Mononuclear cell (primary cell): ENCODE data around the gene SYNC. TPM values are rescaled to one million over a fixed set of nuclear protein-coding genes. Genes with fewer than 3 reads are reported as not detected.
"Not testable (repeated sequence)": the region's sequence is repeated elsewhere in the genome, so short reads cannot be mapped to it uniquely, and the experiment has no call there.

Experiments
- H3K27me3 ChIP-seq: 2 replicates; pipeline ENCODE4 v1.6.0; 2011; ENCODE audit warnings: low read length, control low read depth; ENCODE audit not compliant: insufficient read depth
- H3K4me1 ChIP-seq: 2 replicates; pipeline ENCODE4 v1.5.1; 2011; ENCODE audit warnings: mild to moderate bottlenecking, low read length, control low read depth; ENCODE audit not compliant: insufficient read depth
- H3K4me3 ChIP-seq: 2 replicates; pipeline ENCODE4 v1.5.1; 2011; ENCODE audit warnings: mild to moderate bottlenecking, low read length, moderate library complexity
- H3K9me3 ChIP-seq: 2 replicates; pipeline ENCODE4 v1.5.1; 2011; ENCODE audit warnings: low read depth, mild to moderate bottlenecking, control low read depth, low read length
- total RNA-seq: library from RNA; depleted of rRNA; stranded (reverse); fragments of >200 nt; gene quantifications from one replicate; pipeline ENCODE4 v1.2.3, GENCODE V29; 2012

Gene SYNC
- total RNA-seq, 1 donor = 0.10 TPM

DNA sequence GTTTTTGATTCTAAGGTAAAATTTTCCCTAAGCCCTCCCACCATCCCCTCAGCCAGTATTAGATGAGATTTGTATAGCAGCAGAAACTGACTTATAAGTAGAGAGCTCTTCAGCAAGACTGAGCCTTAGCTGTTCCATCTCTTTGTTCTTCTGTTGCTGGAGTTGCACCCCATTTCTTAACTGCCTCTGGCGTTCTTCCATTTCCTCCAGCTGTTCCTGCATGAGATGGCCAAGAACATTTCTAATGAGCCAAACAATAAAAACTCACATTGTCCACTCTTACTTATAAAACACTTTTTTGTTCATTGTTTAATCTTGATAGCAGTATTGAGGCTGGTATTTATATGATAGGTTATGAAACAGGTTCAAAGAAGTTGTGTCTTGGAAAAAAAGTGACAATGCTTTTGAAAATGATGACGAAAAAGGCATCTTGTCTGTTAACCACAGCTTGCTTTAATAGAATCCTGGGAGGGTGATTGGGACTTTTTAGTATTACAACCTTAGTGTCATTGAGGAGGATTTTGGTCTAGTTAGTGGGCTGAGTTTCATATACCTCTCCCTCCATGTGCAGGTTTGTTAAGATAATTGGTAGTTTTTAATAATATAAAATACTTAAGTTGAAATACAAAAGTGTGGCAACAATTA lies 18.3 kb downstream of the SYNC start:
- H3K4me3 ChIP-seq = no peak overlapping the region

DNA sequence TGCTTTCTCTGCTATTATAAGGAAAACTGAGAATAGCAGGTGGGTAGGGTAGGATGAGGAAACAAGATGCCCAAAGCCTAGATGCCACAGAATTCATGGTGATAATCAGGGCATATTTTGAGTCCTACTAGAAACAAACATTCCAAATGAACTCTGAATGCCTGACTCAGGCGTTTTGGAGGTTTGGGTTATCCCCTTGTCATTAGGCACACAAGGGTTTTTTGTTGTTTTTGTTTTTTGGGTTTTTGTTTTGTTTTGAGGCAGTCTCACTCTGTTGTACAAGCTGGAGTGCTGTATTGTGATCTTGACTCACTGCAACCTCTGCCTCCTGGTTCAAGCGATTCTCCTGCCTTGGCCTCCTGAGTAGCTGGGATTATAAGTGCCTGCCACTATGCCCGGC lies 19.2 kb downstream of the SYNC start:
- Histone ChIP-seq H3K4me1 (no peaks in the 10 kb centered on the region), H3K4me3 (no peak overlapping the region), H3K27me3 (no peaks in the 10 kb centered on the region), H3K9me3 (no peaks in the 10 kb centered on the region)

More for the DNA sequence above, 18.3 kb downstream of the SYNC start:
- Histone ChIP-seq H3K27me3 (no peaks in the 10 kb centered on the region), H3K9me3 (no peaks in the 10 kb centered on the region), H3K4me1 (no peaks in the 10 kb centered on the region)

DNA sequence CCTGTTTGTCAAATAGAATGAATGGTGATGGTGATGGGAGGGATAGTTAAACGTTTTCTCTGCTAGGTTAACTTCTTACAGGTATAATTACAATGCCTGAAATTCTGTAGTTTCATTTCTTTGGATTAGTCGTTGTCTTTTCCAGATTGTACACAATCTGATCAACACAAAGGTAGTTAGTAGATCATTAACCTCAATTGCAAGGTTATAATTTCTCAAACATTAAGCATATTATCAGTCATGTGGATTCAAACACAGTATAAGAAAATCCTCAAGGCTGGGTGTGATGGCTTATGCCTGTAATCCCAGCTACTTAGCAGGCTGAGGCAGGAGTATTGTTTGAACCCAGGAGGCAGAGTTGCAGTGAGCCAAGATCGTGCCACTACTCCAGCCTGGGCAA lies 20.6 kb downstream of the SYNC start:
- H3K27me3 ChIP-seq = no peaks in the 10 kb centered on the region

DNA sequence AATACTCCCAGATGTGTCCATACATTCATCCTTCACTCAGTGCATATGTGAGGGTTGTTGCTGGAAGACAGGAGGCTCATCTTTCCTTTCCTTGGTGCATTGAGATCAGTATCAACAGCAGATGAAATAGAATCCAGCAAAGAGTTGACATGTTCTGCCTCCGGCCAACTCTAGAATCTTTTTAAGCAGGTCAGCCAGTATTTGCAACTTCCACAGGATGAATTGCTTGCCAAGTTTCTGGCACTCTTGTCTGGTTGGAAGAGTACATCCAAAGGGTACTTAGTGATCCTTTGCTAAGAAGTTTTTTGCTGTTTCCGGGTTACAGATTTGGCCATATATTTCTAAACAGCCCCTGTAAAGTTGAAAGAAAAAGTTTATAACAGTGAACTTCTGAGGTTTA lies 21.1 kb downstream of the SYNC start:
- no peak overlapping the region for H3K4me3 ChIP-seq
- H3K4me1 ChIP-seq = no peaks in the 10 kb centered on the region
- H3K9me3 ChIP-seq = no peaks in the 10 kb centered on the region
- no peaks in the 10 kb centered on the region for H3K27me3 ChIP-seq

More for the DNA sequence above, 20.6 kb downstream of the SYNC start:
- no peaks in the 10 kb centered on the region for H3K4me1 ChIP-seq
- H3K4me3 ChIP-seq = no peak overlapping the region
- H3K9me3 ChIP-seq = no peaks in the 10 kb centered on the region

DNA sequence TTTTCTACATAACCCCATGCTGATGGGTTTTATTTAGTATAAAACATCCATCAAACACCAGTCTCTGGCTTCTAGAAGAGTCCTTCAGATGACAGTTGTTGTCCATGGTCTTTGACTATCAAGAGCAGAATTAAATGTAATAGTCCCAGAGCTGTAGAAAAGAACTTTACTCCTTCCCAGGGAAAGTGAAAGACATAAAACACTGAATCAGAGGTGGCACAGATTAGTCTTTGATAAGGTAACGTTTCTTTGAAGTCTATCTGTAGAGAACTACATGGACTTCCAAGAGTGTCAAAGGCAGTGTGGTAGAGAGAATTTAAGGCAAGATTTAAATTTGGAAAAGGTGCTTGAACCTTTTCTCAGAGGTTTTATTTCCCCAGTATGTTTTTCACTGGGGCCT lies 21.9 kb downstream of the SYNC start:
- H3K9me3 ChIP-seq = no peaks in the 10 kb centered on the region
- no peaks in the 10 kb centered on the region for H3K27me3 ChIP-seq
- no peak overlapping the region for H3K4me3 ChIP-seq
- H3K4me1 ChIP-seq = no peaks in the 10 kb centered on the region

DNA sequence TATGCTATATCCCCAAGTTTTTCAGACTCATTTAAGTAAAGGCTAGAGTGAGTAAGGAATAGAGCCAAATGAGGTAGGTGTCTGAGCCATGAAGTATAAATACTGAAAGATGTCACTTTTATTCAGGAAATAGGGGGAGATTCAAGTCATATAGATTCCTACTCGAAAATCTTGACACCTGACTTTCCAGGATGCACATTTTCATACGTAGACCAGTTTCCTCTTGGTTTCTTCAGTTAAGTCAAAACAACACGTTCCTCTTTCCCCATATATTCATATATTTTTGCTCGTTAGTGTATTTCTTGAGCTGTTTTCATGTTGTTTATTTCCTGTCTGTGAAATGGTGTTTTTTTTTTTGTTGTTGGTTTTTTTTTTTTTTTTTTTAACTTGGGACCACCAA lies 22.6 kb downstream of the SYNC start:
- H3K4me3 ChIP-seq, H3K9me3 ChIP-seq, H3K27me3 ChIP-seq, H3K4me1 ChIP-seq: not testable (repeated sequence)

DNA sequence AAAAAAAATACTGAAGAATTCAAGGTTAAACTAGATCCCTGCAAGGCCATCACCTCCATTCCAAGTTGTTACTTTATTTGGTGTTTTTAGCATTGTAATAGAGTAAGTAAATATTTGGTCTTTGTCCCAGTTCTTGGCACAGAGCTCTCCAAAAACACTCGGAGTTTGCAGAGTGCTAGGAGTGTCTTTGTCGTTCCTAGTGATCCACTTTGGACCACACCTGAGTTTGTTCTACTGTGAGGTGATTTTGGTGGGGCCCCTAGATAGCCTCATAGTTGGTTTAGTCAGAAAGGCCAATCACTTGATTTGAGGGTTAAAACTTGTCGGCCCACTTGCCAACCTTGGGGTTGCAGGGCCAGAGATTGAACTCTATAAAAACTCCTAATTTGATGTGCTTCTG lies 25.6 kb downstream of the SYNC start:
- Histone ChIP-seq H3K27me3 (no peaks in the 10 kb centered on the region), H3K4me3 (no peak overlapping the region), H3K9me3 (no peaks in the 10 kb centered on the region), H3K4me1 (no peaks in the 10 kb centered on the region)

DNA sequence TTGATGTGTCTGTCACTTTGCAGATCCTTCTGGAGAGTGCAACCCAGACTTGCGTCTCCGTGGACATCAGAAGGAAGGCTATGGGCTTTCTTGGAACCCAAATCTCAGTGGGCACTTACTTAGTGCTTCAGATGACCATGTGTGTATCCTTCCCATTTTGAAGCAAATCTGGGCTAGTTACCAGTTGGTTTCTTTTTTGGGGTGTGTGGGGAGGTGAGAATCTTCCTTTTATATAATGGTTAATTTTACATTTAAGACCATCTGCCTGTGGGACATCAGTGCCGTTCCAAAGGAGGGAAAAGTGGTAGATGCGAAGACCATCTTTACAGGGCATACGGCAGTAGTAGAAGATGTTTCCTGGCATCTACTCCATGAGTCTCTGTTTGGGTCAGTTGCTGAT lies 33.9 kb downstream of the SYNC start:
- H3K27me3 ChIP-seq, H3K9me3 ChIP-seq, H3K4me1 ChIP-seq, H3K4me3 ChIP-seq: not testable (repeated sequence)

DNA sequence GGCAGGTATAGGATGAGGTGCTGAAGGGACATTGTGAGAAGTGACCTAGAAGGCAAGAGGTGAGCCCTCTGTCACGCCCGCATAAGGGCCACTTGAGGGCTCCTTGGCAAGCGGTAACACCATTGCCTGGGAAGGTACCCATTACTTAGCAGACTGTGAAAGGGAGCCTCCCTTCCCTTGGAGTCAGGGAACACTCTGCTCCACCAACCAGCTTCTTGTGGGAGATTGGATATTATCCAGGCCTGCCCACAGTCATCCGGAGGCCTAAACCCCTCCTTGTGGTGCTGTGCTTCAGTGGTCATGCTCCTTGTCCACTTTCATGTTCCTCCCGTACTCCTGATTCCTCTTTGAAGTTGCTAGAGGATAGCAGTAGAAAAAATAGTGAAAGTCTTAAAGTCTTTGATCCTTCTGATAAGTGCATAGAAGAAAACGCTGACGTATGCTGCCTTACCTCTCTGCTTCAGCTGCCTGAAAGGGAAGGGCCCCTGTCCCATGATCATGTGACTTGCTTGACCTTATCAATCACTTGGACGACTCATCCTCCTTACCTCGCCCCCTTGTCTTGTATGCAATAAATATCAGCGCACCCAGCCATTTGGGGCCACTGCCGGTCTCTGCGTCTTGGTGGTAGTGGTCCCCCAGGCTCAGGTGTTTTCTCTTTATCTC lies 35.5 kb downstream of the SYNC start:
- Histone ChIP-seq H3K9me3 (no peaks in the 10 kb centered on the region), H3K4me1 (no peaks in the 10 kb centered on the region), H3K4me3 (no peak overlapping the region), H3K27me3 (no peaks in the 10 kb centered on the region)

DNA sequence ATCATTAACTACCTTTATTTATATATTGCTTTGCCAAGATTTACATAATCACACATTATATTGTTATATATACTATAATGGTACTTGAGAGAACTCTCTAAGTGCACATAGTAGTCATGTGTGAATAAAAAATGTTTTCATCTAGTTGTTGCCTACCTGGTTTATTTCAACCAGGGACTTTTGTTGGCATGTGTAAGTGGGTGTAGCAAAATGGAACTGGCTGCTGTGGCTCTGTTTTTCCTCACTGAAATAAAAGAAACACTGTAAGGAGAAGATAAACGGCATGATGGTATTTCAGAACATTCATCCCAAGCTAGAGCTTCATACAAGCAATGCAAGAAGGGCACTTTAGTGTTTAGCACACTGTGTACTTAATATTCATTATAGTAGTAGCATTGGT lies 36.7 kb downstream of the SYNC start:
- no peak overlapping the region for H3K4me3 ChIP-seq
- H3K27me3 ChIP-seq = no peaks in the 10 kb centered on the region
- no peaks in the 10 kb centered on the region for H3K4me1 ChIP-seq
- H3K9me3 ChIP-seq = no peaks in the 10 kb centered on the region

DNA sequence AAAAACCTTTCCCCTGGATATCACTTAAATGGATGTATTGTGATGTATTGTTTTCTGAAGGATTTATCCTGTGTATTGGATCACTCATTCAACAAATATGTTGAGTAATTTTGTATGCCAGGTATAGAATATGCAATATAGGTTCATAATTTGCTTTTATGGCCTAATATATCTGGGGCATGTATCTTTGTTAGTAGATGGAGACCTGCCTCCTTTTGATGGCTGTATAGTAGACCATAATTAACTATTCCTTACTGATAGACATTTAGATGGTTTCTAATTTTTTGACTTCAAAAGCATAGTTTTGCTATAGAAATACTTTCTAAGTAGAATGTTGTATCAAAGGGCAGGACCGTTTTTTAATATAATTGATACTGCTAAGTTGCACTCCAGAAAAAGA lies 43.0 kb downstream of the SYNC start:
- H3K4me1 ChIP-seq = peaks cover 4% of the 10 kb centered on the region
- no peaks in the 10 kb centered on the region for H3K9me3 ChIP-seq
- no peaks in the 10 kb centered on the region for H3K27me3 ChIP-seq
- H3K4me3 ChIP-seq = no peak overlapping the region

DNA sequence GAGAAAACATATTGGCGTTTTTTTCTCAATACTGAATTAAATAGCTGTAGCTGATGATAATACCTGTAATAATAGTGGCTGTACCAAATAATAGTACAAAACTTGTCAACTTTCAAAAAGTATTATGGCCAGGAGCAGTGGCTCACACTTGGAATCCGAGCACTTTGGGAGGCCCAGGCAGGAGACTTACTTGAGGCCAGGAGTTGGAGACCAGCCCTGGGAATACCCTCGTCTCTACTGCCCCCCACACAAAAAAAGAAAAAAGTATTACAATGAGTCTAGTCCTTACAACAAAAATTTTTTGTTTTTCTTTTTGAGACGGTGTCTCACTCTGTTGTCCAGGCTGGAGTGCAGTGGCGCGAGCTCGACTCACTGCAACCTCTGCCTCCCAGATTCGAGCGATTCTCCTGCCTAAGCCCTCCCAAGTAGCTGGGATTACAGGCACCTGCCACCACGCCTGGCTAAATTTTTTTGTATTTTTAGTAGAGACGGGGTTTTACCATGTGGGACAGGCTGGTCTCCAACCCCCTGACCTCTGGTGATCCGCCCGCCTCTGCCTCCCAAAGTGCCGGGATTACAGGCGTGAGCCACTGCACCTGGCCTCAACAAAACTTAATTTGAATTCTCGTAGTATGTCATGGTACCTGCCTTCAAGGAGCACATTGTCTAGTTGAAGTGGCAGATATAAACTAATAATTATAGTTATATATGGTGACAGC lies 50.2 kb downstream of the SYNC start:
- no peak overlapping the region for H3K4me3 ChIP-seq
- H3K27me3 ChIP-seq = no peaks in the 10 kb centered on the region
- H3K4me1 ChIP-seq = peaks cover 44% of the 10 kb centered on the region
- no peaks in the 10 kb centered on the region for H3K9me3 ChIP-seq

DNA sequence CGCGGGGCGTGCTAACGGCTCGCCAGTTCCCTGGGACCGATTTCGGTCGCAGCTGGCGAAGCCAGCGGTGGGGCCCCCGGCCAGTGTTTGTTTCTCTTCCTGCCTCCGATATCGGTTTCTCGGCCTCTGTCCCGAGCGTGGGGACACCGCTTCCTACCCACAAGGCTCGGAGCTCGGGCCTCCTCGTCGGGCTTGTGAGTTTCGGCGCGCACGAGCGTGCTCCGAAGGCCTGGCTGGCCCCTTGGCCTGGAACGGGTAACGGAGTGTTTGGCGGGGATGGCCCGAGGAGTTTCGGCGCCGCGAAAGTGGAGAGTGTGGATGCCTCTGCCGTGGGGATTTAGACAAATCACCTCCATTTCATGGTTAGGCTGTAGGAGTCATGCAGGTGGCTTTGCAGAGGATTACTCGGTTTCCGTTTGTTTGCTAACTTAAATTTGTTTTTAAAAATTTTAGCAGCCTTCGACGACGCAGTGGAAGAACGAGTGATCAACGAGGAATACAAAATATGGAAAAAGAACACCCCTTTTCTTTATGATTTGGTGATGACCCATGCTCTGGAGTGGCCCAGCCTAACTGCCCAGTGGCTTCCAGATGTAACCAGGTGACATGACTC lies 51.0 kb downstream of the SYNC start:
- Histone ChIP-seq H3K4me3 (peak overlapping the region; percentile 71), H3K9me3 (no peaks in the 10 kb centered on the region), H3K27me3 (no peaks in the 10 kb centered on the region), H3K4me1 (peaks cover 44% of the 10 kb centered on the region)

DNA sequence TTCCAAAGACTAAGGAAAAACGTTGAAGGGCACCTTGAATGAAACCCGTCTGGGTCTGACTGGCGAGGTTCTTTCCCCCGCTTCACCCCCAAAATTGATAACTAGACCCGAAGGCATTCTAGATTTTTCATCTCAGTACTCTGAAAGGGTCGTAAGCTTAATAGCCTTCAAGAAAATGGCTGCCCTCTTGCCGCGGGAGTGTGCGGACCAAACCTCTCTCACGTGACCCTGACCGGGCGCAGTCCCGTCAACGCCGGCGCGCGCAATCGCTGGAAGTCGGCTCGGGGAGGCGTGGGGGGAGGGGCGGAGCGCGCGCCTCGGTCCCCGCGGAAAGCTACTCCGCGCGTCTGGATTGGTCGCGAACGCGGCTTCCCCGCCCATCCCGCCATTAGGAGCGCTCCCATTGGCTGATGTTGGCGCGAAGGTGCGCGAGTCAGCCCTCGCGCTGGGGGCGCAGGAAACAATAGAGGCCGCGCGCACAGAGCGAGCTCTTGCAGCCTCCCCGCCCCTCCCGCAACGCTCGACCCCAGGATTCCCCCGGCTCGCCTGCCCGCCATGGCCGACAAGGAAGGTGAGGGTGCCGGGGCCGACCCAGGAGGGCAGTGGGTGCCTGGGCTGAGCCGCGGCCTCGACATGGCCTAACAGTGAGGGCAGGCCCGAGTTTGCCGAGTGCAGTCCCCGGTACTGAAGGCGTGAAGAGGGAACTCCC lies 51.7 kb downstream of the SYNC start, which contains the start of gene RBBP4:
Gene RBBP4 (plus strand): TSS at position 457 of the 709 bp plus-strand sequence. CDS start 99 bp downstream, at position 556.
- Histone ChIP-seq H3K4me1 (peaks cover 44% of the 10 kb centered on the region), H3K9me3 (no peaks in the 10 kb centered on the region), H3K27me3 (no peaks in the 10 kb centered on the region), H3K4me3 (peak within 1 kb of the TSS; percentile 71)
